IMR-90 (cell line): ENCODE data around the gene RBP2. TPM values are rescaled to one million over a fixed set of nuclear protein-coding genes. Genes with fewer than 3 reads are reported as not detected.

ENCODE experiments used
- ATAC-seq: fragments of 200-7000 bp; cut with Tn5 transposase; 2 replicates; pipeline ENCODE4 v1.9.1; 2020; ENCODE audit warnings: low read depth, mild to moderate bottlenecking, moderate library complexity
- BruUV-seq: library from RNA; stranded (reverse); fragments of 400-500 nt; replicated peaks from 2 replicates; lab custom pipeline; 2021; lab: Mats Ljungman, UMichigan
- CTCF ChIA-PET: fragments of 300-600 bp; formaldehyde crosslinking; extraction: SDS; loops from one replicate; lab custom pipeline; 2021; ENCODE audit warnings: antibody characterized with exemption; lab: Yijun Ruan, JAX
- POLR2A ChIA-PET: fragments of 300-600 bp; sonication (Branson Sonifier 250); formaldehyde crosslinking; loops from one replicate; lab custom pipeline; 2022; ENCODE audit warnings: antibody characterized with exemption; ENCODE audit not compliant: unreplicated experiment; lab: Charles Lee
- DNase-seq: peaks from one replicate; pipeline ENCODE4 v3.0.0; 2013
- H2AFZ ChIP-seq: replicated peaks from 2 replicates; pipeline ENCODE3; 2013; ENCODE audit warnings: low read length, mild to moderate bottlenecking; ENCODE audit not compliant: poor library complexity
- H2AK5ac ChIP-seq: 2 replicates; pipeline ENCODE4 v1.6.1; 2013; ENCODE audit warnings: low read depth, low read length, inconsistent platforms
- H2AK9ac ChIP-seq: replicated peaks from 2 replicates; pipeline ENCODE3; 2013; ENCODE audit warnings: mild to moderate bottlenecking, low read depth, low read length, moderate library complexity; ENCODE audit not compliant: poor library complexity
- H2BK120ac ChIP-seq: 2 replicates; pipeline ENCODE4 v1.6.1; 2013; ENCODE audit warnings: low read depth, low read length, inconsistent platforms
- H2BK15ac ChIP-seq: 3 replicates; pipeline ENCODE4 v1.6.1; 2013; ENCODE audit warnings: low read depth, low read length, inconsistent platforms
- H2BK20ac ChIP-seq: 2 replicates; pipeline ENCODE4 v1.6.1; 2013; ENCODE audit warnings: low read depth, mild to moderate bottlenecking, inconsistent platforms, low read length, moderate library complexity
- H2BK5ac ChIP-seq: 2 replicates; pipeline ENCODE4 v1.6.1; 2013; ENCODE audit warnings: mild to moderate bottlenecking, low read depth, low read length, inconsistent platforms; ENCODE audit not compliant: poor library complexity, severe bottlenecking
- H3K14ac ChIP-seq: replicated peaks from 2 replicates; pipeline ENCODE4 v1.6.1; 2013; ENCODE audit warnings: low read depth, low read length, inconsistent platforms
- H3K18ac ChIP-seq: 2 replicates; pipeline ENCODE4 v1.6.1; 2013; ENCODE audit warnings: low read depth, low read length, control low read depth
- H3K23ac ChIP-seq: 2 replicates; pipeline ENCODE4 v1.6.1; 2013; ENCODE audit warnings: low read depth, low read length, inconsistent platforms
- H3K27ac ChIP-seq: 2 replicates; pipeline ENCODE4 v1.5.1; 2013; ENCODE audit warnings: mild to moderate bottlenecking, control low read depth, low read length; ENCODE audit not compliant: insufficient read depth
- H3K27me3 ChIP-seq: 2 replicates; pipeline ENCODE4 v1.6.1; 2013; ENCODE audit warnings: low read length; ENCODE audit not compliant: control insufficient read depth, insufficient read depth
- H3K36me3 ChIP-seq: 2 replicates; pipeline ENCODE4 v1.6.1; 2013; ENCODE audit warnings: low read length, mixed read lengths; ENCODE audit not compliant: control insufficient read depth, insufficient read depth
- H3K4ac ChIP-seq: 2 replicates; pipeline ENCODE4 v1.6.1; 2013; ENCODE audit warnings: low read depth, low read length, inconsistent platforms
- H3K4me1 ChIP-seq: 2 replicates; pipeline ENCODE4 v1.6.1; 2013; ENCODE audit warnings: low read length, mixed read lengths; ENCODE audit not compliant: control insufficient read depth, insufficient read depth
- H3K4me2 ChIP-seq: 2 replicates; pipeline ENCODE4 v1.6.1; 2013; ENCODE audit warnings: low read depth, mild to moderate bottlenecking, control low read depth, low read length, moderate library complexity
- H3K4me3 ChIP-seq: 2 replicates; pipeline ENCODE4 v1.5.1; 2013; ENCODE audit warnings: low read depth, mild to moderate bottlenecking, control low read depth, low read length, moderate library complexity; ENCODE audit not compliant: insufficient read depth
- H3K56ac ChIP-seq: 2 replicates; pipeline ENCODE4 v1.6.1; 2013; ENCODE audit warnings: low read length, inconsistent platforms; ENCODE audit not compliant: insufficient read depth; ENCODE audit errors: extremely low read depth
- H3K79me1 ChIP-seq, 2 experiments: 2 replicates each; pipeline ENCODE4 v1.6.1; 2013; ENCODE audit warnings: low read length in 2 of 2, inconsistent platforms in 1 of 2, low read depth in 1 of 2
- H3K9ac ChIP-seq: 2 replicates; pipeline ENCODE4 v1.6.1; 2013; ENCODE audit warnings: low read depth, low read length, control low read depth
- H3K9me1 ChIP-seq: 2 replicates; pipeline ENCODE4 v1.6.1; 2013; ENCODE audit warnings: low read length, inconsistent platforms; ENCODE audit not compliant: insufficient read depth
- H3K9me3 ChIP-seq: 2 replicates; pipeline ENCODE4 v1.6.1; 2013; ENCODE audit warnings: low read length; ENCODE audit not compliant: control insufficient read depth, insufficient read depth
- H4K20me1 ChIP-seq: 2 replicates; pipeline ENCODE4 v1.6.1; 2013; ENCODE audit warnings: low read length, inconsistent platforms; ENCODE audit not compliant: insufficient read depth
- H4K5ac ChIP-seq: 2 replicates; pipeline ENCODE4 v1.6.1; 2013; ENCODE audit warnings: mild to moderate bottlenecking, low read depth, low read length, control low read depth
- H4K8ac ChIP-seq, 2 experiments: 2 replicates each; pipeline ENCODE4 v1.6.1; 2013; ENCODE audit warnings: low read depth in 2 of 2, low read length in 2 of 2, control low read depth in 1 of 2, inconsistent platforms in 1 of 2
- H4K91ac ChIP-seq: 2 replicates; pipeline ENCODE4 v1.6.1; 2013; ENCODE audit warnings: low read depth, low read length, inconsistent platforms; ENCODE audit not compliant: insufficient read depth
- CEBPB ChIP-seq: IDR thresholded peaks from 2 replicates; pipeline ENCODE4 v1.6.1; 2012; ENCODE audit warnings: low read depth, low read length, improper control_type of control experiment
- FOS ChIP-seq: fragments of 150-350 bp; IDR thresholded peaks from 2 replicates; pipeline ENCODE4 v1.6.1; 2016; ENCODE audit warnings: low read depth, low read length
- MAZ ChIP-seq: IDR thresholded peaks from 2 replicates; pipeline ENCODE4 v1.6.1; 2012; ENCODE audit warnings: low read depth, mild to moderate bottlenecking, low read length, improper control_type of control experiment, moderate library complexity, borderline replicate concordance
- USF2 ChIP-seq: fragments of 150-350 bp; IDR thresholded peaks from 2 replicates; pipeline ENCODE4 v1.6.1; 2017; ENCODE audit warnings: mild to moderate bottlenecking, antibody characterized with exemption, low read length, low read depth
- WGBS, 2 experiments: methylation state at CpG; one replicate each; pipeline versions ENCODE4 v1.1.5 to v1.1.7; 2013; ENCODE audit warnings: missing lambda C conversion rate in 2 of 2; ENCODE audit not compliant: insufficient read length in 1 of 2; ENCODE audit errors: extremely low coverage in 2 of 2; 5-methylcytosine and 5-hydroxymethylcytosine counted together
- dilution Hi-C: fragments of 300-500 bp; cut with HindIII; formaldehyde crosslinking; loops from one replicate; pipeline ENCODE4 v1.14.3; 2018; ENCODE audit warnings: low sequenced_read_pairs; ENCODE audit not compliant: unreplicated experiment
- in situ Hi-C: fragments of 300-500 bp; cut with MboI; formaldehyde crosslinking; loops from 3 replicates; pipeline ENCODE4 v1.14.3; 2019; ENCODE audit warnings: low sequenced_read_pairs, inconsistent platforms, mixed read lengths
- intact Hi-C: fragments of 100-400 bp; cut with micrococcal nuclease; formaldehyde crosslinking; loops from 2 replicates; pipeline ENCODE4 v1.10.0; 2022
- polyA plus RNA-seq, 3 experiments: library from polyadenylated mRNA; depleted of rRNA; stranded (reverse); fragments of >200 nt; gene quantifications; 2 replicates each; pipeline ENCODE4 v1.2.3, GENCODE V29; 2012; ENCODE audit warnings: low replicate concordance in 1 of 3
- total RNA-seq: library from RNA; depleted of rRNA; stranded (reverse); fragments of >200 nt; gene quantifications from 2 replicates; pipeline ENCODE4 v1.2.3, GENCODE V29; 2012

RBP2 gene
- total and polyA plus RNA-seq, 2 of the 4 experiments (the other 2 are of a cell fraction): not detected

GRCh38 chr3:139434764-139435307 lies 41.5 kb downstream of the RBP2 start:
- Histone ChIP-seq H3K9me1 (no peaks in the 10 kb centered on the region), H3K27me3 (no peaks in the 10 kb centered on the region), H3K4me3 (no peak overlapping the region), H2AK9ac (no peak overlapping the region), H3K9ac (no peak overlapping the region), H2AFZ (no peak overlapping the region), H3K27ac (no peak overlapping the region), H3K79me1 (no peaks in the 10 kb centered on the region), H3K23ac (no peak overlapping the region), H2BK5ac (no peak overlapping the region), H3K18ac (no peak overlapping the region), H2BK20ac (no peak overlapping the region), H3K4me1 (peaks cover 3% of the 10 kb centered on the region; the same call in 1 of the 2 replicates), H3K4me2 (no peak overlapping the region), H4K8ac (no peak overlapping the region), H3K4ac (no peak overlapping the region), H4K91ac (no peak overlapping the region), H2BK120ac (no peak overlapping the region), H2AK5ac (no peak overlapping the region), H4K5ac (no peak overlapping the region), H2BK15ac (no peak overlapping the region), H4K20me1 (no peaks in the 10 kb centered on the region), H3K56ac (no peak overlapping the region), H3K14ac (no peak overlapping the region), H3K36me3 (no peaks in the 10 kb centered on the region), H3K9me3 (no peaks in the 10 kb centered on the region)
- CTCF ChIA-PET: interaction anchor here (0.7 kb wide), 1 partner anchor 16 kb away, joined by 3 read pairs; no protein-coding TSS in a partner anchor
- no peak for TF ChIP-seq USF2
- TF ChIP-seq MAZ: no peak
- no peak for TF ChIP-seq FOS
- TF ChIP-seq CEBPB: peak; percentile 62; the same call in 1 of the 2 replicates
- BruUV-seq: no TSS peak
- dilution Hi-C loops (no loop called here), in situ Hi-C loops (loop anchor here (25.0 kb wide), 1 partner anchor 1427 kb away; no protein-coding TSS in a partner anchor), intact Hi-C loops (no loop called here)
- peak; percentile 77 for ATAC-seq
- POLR2A ChIA-PET: no interaction called here
- 87% methylated on average over 5 of the region's 6 CpGs; no CpG with 5 or more reads in 1 of the 2 experiments for WGBS, 2 experiments
- peak; percentile 28 for DNase-seq
